ENCODE data around the gene ACADVL.

The ACADVL gene

DNA sequence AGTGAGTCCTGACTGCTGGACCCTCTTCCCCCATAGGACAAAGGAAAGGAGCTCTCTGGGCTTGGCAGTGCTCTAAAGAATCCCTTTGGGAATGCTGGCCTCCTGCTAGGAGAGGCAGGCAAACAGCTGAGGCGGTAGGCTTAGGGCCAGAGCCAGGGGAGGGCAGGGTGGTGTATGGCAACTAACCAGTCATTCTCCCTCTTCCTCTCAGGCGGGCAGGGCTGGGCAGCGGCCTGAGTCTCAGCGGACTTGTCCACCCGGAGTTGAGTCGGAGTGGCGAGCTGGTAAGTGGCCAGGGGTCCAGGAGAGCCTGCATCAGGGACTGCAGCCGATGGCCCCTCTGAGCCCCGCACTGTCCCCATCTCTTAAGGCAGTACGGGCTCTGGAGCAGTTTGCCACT lies 4.4 kb downstream of the ACADVL start:
- peaks cover 61% of the 10 kb centered on the region for H3K36me3 ChIP-seq (ENCODE audit: control insufficient read depth, insufficient read depth, low read length)
- H3K4me3 ChIP-seq (ENCODE audit: insufficient read depth, low read depth, low read length), result no peak overlapping the region
- H3K27ac ChIP-seq (ENCODE audit: insufficient read depth, low read depth, low read length, poor library complexity, severe bottlenecking), result no peak overlapping the region
- WGBS, 2 experiments, result 88 to 92% methylated on average over 10 of the region's 10 CpGs
- H3K27me3 ChIP-seq (ENCODE audit: control insufficient read depth, insufficient read depth, low read length, poor library complexity, severe bottlenecking), result no peaks in the 10 kb centered on the region
- peaks cover 4% of the 10 kb centered on the region for H3K4me1 ChIP-seq (ENCODE audit: control insufficient read depth, insufficient read depth, low read length)
- H3K9me3 ChIP-seq (ENCODE audit: control insufficient read depth, low read length), result no peaks in the 10 kb centered on the region

DNA sequence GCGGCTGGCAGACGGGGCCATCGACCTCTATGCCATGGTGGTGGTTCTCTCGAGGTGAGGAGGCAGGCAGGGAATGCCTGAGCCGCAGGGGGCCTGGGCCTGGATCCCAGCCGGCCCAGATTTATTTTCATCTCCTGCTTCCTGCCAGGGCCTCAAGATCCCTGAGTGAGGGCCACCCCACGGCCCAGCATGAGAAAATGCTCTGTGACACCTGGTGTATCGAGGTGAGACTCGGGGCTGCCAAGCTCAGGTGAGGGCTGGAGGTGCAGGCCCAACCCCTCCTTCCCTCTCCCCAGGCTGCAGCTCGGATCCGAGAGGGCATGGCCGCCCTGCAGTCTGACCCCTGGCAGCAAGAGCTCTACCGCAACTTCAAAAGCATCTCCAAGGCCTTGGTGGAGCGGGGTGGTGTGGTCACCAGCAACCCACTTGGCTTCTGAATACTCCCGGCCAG lies 4.9 kb downstream of the ACADVL start:
- Histone ChIP-seq H3K27ac (ENCODE audit: insufficient read depth, low read depth, low read length, poor library complexity, severe bottlenecking) (no peak overlapping the region), H3K4me3 (ENCODE audit: insufficient read depth, low read depth, low read length) (no peak overlapping the region), H3K4me1 (ENCODE audit: control insufficient read depth, insufficient read depth, low read length) (no peaks in the 10 kb centered on the region), H3K27me3 (ENCODE audit: control insufficient read depth, insufficient read depth, low read length, poor library complexity, severe bottlenecking) (no peaks in the 10 kb centered on the region), H3K9me3 (ENCODE audit: control insufficient read depth, low read length) (no peaks in the 10 kb centered on the region), H3K36me3 (ENCODE audit: control insufficient read depth, insufficient read depth, low read length) (peaks cover 66% of the 10 kb centered on the region)
- 83% methylated on average over 15 of the region's 15 CpGs for WGBS, 2 experiments

DNA sequence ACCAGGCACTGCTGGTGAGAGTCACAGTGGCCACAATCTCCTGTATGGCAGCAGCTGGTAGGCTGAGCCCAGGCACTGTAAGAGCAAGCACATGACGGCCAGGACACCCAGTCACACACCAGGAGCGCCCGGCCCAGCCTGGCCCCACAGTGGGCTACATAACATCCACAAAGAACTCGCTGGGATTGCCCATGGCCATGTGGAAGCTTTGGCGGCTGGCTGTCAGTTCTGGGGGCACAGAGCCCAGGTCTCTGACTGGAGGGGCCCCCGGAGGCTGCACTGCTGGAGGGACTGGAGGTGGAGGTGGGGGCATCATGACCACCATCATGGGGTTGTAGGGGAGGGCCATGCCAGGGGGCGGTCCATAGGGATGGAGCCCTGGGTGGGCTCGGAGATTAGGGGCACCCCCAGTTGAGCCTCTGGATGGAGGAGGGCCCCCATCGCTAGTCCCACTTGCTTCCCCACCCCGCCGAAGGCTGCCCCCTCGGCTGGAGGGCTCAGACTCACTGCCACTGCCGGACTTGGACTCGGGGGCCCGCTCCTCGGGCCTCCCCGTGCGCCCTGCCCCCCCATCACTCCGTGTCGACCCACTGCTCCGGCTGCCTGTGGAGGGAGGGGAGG lies 6.1 kb downstream of the ACADVL start:
- H3K9me3 ChIP-seq (ENCODE audit: control insufficient read depth, low read length), result no peaks in the 10 kb centered on the region
- peak overlapping the region; percentile 8 for H3K27ac ChIP-seq (ENCODE audit: insufficient read depth, low read depth, low read length, poor library complexity, severe bottlenecking)
- WGBS, 2 experiments, result 90 to 92% methylated on average over 21 of the region's 21 CpGs
- no peaks in the 10 kb centered on the region for H3K4me1 ChIP-seq (ENCODE audit: control insufficient read depth, insufficient read depth, low read length)
- H3K4me3 ChIP-seq (ENCODE audit: insufficient read depth, low read depth, low read length), result no peak overlapping the region
- peaks cover 74% of the 10 kb centered on the region for H3K36me3 ChIP-seq (ENCODE audit: control insufficient read depth, insufficient read depth, low read length)
- H3K27me3 ChIP-seq (ENCODE audit: control insufficient read depth, insufficient read depth, low read length, poor library complexity, severe bottlenecking), result no peaks in the 10 kb centered on the region

DNA sequence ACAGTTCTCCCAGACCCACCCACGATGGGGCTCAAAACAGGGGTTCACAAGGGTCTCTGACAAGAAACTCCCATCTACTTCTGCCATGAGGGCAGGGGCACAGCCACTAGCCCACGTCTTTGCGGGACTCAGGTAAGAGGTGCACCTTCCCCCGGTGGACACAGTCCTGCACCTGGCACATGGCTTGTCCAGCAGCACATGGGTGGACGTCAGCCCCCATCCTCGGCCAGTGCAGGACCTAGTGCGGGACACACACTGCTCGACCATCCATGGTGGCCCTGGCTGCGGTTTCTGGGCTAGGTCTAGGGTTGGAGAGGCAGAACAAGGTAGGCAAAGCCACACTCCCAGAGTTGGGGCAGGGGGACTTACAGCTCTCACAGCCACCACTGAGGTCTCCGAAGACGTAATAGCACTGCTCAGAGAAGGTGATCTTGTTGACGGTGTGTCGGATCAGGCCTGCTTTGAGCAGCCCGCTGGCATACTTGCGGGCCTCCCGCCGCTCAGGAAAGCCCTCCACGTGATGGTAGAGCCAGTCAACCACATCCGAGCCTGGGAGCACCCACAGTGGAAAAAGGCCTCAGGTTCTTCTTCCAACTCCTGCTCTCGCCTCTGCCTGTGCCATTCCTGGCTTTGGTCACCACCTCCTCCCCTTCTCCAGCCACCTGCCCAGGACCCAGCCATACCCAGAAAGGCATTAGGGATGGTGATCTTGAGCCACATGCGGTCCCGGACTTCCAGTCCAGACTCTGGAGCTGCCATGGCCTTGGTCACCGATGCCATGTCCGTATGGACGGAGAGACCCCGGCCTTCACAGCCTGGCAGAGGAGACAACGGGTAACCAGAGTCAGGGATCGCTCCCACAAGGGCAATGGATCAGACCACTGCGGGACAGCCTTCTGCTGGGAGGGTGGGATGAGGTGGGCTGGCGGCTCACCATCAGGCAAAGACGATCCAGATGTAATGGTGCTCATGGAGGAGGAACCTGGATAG lies 7.3 kb downstream of the ACADVL start:
- H3K9me3 ChIP-seq (ENCODE audit: control insufficient read depth, low read length), result no peaks in the 10 kb centered on the region
- H3K4me3 ChIP-seq (ENCODE audit: insufficient read depth, low read depth, low read length), result no peak overlapping the region
- peaks cover 74% of the 10 kb centered on the region for H3K36me3 ChIP-seq (ENCODE audit: control insufficient read depth, insufficient read depth, low read length)
- WGBS, 2 experiments, result 96 to 97% methylated on average over 31 of the region's 31 CpGs
- H3K27ac ChIP-seq (ENCODE audit: insufficient read depth, low read depth, low read length, poor library complexity, severe bottlenecking), result no peak overlapping the region
- H3K4me1 ChIP-seq (ENCODE audit: control insufficient read depth, insufficient read depth, low read length), result peaks cover 4% of the 10 kb centered on the region
- no peaks in the 10 kb centered on the region for H3K27me3 ChIP-seq (ENCODE audit: control insufficient read depth, insufficient read depth, low read length, poor library complexity, severe bottlenecking)

DNA sequence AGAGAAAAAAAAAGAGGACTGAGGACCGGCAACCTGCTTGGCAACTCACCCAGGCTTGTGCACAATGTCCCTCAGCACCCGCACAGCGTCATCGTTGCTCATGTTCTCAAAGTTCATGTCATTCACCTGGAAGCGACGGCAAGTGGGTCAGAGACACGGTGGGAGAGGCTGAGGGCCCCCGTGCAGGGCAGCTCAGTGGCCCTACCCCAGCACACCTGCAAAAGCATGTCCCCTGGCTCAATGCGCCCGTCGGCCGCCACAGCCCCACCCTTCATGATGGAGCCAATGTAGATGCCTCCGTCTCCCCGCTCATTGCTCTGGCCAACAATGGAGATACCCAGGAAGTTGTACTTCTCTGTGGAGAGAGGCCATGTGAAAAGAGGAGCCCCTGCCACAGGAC lies 9.2 kb downstream of the ACADVL start:
- Histone ChIP-seq H3K9me3 (ENCODE audit: control insufficient read depth, low read length) (no peaks in the 10 kb centered on the region), H3K4me1 (ENCODE audit: control insufficient read depth, insufficient read depth, low read length) (peaks cover 9% of the 10 kb centered on the region), H3K36me3 (ENCODE audit: control insufficient read depth, insufficient read depth, low read length) (peaks cover 56% of the 10 kb centered on the region), H3K4me3 (ENCODE audit: insufficient read depth, low read depth, low read length) (no peak overlapping the region), H3K27me3 (ENCODE audit: control insufficient read depth, insufficient read depth, low read length, poor library complexity, severe bottlenecking) (no peaks in the 10 kb centered on the region), H3K27ac (ENCODE audit: insufficient read depth, low read depth, low read length, poor library complexity, severe bottlenecking) (no peak overlapping the region)
- WGBS, 2 experiments, result 95 to 97% methylated on average over 14 of the region's 14 CpGs

DNA sequence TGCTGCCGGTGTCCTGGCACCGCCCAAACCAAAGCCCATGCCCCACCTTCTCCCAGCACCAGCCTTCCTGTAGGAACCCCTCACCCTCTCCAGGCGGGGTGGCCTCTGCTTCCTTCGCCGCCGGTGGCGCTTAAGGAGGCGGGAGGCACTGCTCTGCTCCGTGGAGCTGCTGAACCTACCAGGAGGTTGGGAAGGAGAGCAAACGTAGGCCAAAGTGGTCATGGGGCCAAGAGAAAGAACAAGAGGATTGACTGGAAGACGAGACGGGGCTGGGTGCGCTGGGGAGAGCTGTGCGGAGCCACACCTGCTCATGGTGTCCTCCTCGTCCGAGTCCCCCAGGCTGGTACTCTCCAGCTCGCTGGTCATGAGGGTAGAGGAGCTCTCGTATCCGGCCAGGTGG lies 9.8 kb downstream of the ACADVL start:
- peaks cover 52% of the 10 kb centered on the region for H3K36me3 ChIP-seq (ENCODE audit: control insufficient read depth, insufficient read depth, low read length)
- no peaks in the 10 kb centered on the region for H3K9me3 ChIP-seq (ENCODE audit: control insufficient read depth, low read length)
- H3K4me3 ChIP-seq (ENCODE audit: insufficient read depth, low read depth, low read length), result no peak overlapping the region
- peaks cover 9% of the 10 kb centered on the region for H3K4me1 ChIP-seq (ENCODE audit: control insufficient read depth, insufficient read depth, low read length)
- no peak overlapping the region for H3K27ac ChIP-seq (ENCODE audit: insufficient read depth, low read depth, low read length, poor library complexity, severe bottlenecking)
- WGBS, 2 experiments, result 96 to 97% methylated on average over 19 of the region's 19 CpGs
- H3K27me3 ChIP-seq (ENCODE audit: control insufficient read depth, insufficient read depth, low read length, poor library complexity, severe bottlenecking), result no peaks in the 10 kb centered on the region

DNA sequence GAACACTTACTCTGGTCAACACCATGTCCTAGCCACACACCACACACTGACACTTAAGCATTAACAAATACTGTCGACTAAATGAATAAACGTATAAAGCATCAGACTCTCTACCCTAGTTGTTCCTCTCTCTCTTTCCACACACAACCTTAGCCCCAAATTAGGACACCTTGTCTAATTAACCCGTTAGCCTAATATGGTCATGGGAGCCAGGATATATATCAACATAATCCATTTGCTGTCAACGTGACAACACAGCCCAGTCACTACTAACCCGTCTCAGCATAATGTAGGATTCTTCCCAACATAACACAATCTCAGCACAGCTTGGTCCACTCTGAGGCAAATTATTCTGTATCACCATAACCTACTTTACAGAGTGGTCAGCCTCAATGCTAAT lies 12.4 kb downstream of the ACADVL start:
- Histone ChIP-seq H3K4me3 (ENCODE audit: insufficient read depth, low read depth, low read length) (peak overlapping the region; percentile 0), H3K9me3 (ENCODE audit: control insufficient read depth, low read length) (no peaks in the 10 kb centered on the region), H3K27ac (ENCODE audit: insufficient read depth, low read depth, low read length, poor library complexity, severe bottlenecking) (no peak overlapping the region), H3K27me3 (ENCODE audit: control insufficient read depth, insufficient read depth, low read length, poor library complexity, severe bottlenecking) (no peaks in the 10 kb centered on the region), H3K4me1 (ENCODE audit: control insufficient read depth, insufficient read depth, low read length) (peaks cover 14% of the 10 kb centered on the region), H3K36me3 (ENCODE audit: control insufficient read depth, insufficient read depth, low read length) (peaks cover 48% of the 10 kb centered on the region)
- 93 to 95% methylated on average over 5 of the region's 5 CpGs for WGBS, 2 experiments

DNA sequence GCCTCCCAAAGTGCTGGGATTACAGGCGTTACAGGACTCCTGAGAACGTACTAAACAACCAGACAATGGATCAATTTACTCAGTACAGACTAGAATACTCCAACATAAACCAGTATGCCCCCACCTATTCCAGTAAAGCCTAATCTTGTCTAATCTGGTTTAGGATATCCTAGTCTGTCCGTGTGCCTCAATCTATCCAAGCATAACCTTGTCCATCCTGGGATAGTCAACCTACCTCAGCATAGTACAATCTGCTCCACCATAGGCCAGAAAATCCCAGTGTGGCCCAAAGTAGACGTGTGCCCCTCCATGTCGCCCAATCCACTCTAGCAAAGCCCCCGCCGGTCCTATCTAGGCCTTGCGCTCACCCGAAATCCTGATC lies 14.0 kb downstream of the ACADVL start:
- H3K36me3 ChIP-seq (ENCODE audit: control insufficient read depth, insufficient read depth, low read length), result peaks cover 34% of the 10 kb centered on the region

DNA sequence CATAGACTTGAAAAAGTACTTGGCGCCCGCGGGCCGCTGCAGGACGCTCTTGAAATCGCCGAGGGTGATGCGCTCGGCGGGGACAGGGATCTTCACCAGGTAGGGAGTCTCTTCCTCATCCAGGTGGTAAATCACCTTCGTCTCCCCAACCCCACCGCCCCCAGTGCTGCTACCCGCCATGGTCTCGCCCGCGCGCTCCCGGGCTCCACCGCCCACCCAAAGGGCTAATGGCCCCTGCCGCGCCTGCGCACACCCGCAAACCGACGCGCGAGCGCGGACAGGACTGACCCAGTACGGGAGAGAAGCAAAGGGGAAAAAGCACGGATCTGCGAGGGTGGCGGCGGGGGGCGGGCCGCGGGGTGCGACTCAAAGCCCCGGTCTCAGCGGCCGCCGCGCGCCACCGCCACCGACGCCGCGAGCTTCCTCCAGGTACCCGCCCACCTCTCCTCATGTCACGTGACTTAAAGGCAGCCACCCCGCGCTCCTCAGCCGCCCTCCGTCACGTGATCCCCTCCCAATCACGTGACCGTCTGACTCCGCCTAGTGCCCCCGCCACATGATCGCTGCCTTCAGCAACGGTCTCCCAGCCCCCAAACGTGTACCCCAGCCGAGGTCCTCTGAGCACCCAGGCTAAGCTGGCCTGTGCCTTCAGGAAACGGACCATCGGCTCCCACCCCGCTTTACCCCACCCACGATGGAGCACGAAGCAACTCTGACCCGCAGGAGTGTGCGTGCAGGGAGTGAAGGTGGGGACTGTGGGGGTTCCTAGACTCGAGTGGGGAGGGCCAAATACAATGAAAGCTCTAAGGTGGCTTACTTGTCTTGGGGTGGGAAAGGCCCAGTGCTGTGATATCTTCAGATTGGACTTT lies 14.6 kb downstream of the ACADVL start, which contains the start of gene DVL2:
Gene DVL2, minus strand, starts transcription at position 435 of the 869 bp plus-strand sequence. Its CDS starts 255 bp downstream, at position 180.
- Histone ChIP-seq H3K36me3 (ENCODE audit: control insufficient read depth, insufficient read depth, low read length) (peaks cover 28% of the 10 kb centered on the region), H3K27ac (ENCODE audit: insufficient read depth, low read depth, low read length, poor library complexity, severe bottlenecking) (peak within 1 kb of the TSS; percentile 88), H3K4me1 (ENCODE audit: control insufficient read depth, insufficient read depth, low read length) (peaks cover 19% of the 10 kb centered on the region), H3K27me3 (ENCODE audit: control insufficient read depth, insufficient read depth, low read length, poor library complexity, severe bottlenecking) (no peaks in the 10 kb centered on the region), H3K9me3 (ENCODE audit: control insufficient read depth, low read length) (no peaks in the 10 kb centered on the region), H3K4me3 (ENCODE audit: insufficient read depth, low read depth, low read length) (peak within 1 kb of the TSS; percentile 95)
- 2 to 3% methylated on average over 72 of the region's 72 CpGs for WGBS, 2 experiments

More for the DNA sequence above, 14.0 kb downstream of the ACADVL start:
- H3K27ac ChIP-seq (ENCODE audit: insufficient read depth, low read depth, low read length, poor library complexity, severe bottlenecking), result peak overlapping the region; percentile 88
- peak overlapping the region; percentile 95 for H3K4me3 ChIP-seq (ENCODE audit: insufficient read depth, low read depth, low read length)
- peaks cover 19% of the 10 kb centered on the region for H3K4me1 ChIP-seq (ENCODE audit: control insufficient read depth, insufficient read depth, low read length)
- WGBS, 2 experiments, result 1 to 2% methylated on average over 9 of the region's 9 CpGs
- no peaks in the 10 kb centered on the region for H3K9me3 ChIP-seq (ENCODE audit: control insufficient read depth, low read length)
- no peaks in the 10 kb centered on the region for H3K27me3 ChIP-seq (ENCODE audit: control insufficient read depth, insufficient read depth, low read length, poor library complexity, severe bottlenecking)
